ENCODE results near the gene ZDHHC3.
"Not testable (repeated sequence)": the region's sequence is repeated elsewhere in the genome, so short reads cannot be mapped to it uniquely, and the experiment has no call there.

The ZDHHC3 gene

GRCh38 chr3:44965165-44965564 is 10.8 kb downstream of the ZDHHC3 start:
- Mint-ChIP-seq H3K4me3 (no peak overlapping the region), H3K27me3 (no peaks in the 10 kb centered on the region), H3K9me3 (no peaks in the 10 kb centered on the region), H3K4me1 (peaks cover 40% of the 10 kb centered on the region), H3K27ac (no peak overlapping the region), H3K36me3 (peaks cover 5% of the 10 kb centered on the region)
- no peak for ATAC-seq (ENCODE audit: low read depth)
- no peak for DNase-seq (ENCODE audit: low spot score in 2 of 2)

- Mint-ChIP-seq H3K4me3 (no peak overlapping the region), H3K4me1 (peaks cover 34% of the 10 kb centered on the region), H3K27ac (no peak overlapping the region), H3K36me3 (peaks cover 5% of the 10 kb centered on the region), H3K9me3 (no peaks in the 10 kb centered on the region), H3K27me3 (no peaks in the 10 kb centered on the region)
- DNase-seq (ENCODE audit: low spot score in 2 of 2) (no peak), ATAC-seq (ENCODE audit: low read depth) (no peak)
Measured at GRCh38 chr3:44963571-44964325, 12.2 kb downstream of the ZDHHC3 start.

- Mint-ChIP-seq H3K27ac (peak overlapping the region; percentile 25), H3K27me3 (no peaks in the 10 kb centered on the region), H3K9me3 (no peaks in the 10 kb centered on the region), H3K4me1 (peaks cover 30% of the 10 kb centered on the region), H3K36me3 (peaks cover 5% of the 10 kb centered on the region), H3K4me3 (no peak overlapping the region)
- DNase-seq (ENCODE audit: low spot score in 2 of 2) (no peak), ATAC-seq (ENCODE audit: low read depth) (no peak)
Measured at GRCh38 chr3:44962621-44963393, 13.2 kb downstream of the ZDHHC3 start.

- no peak for ATAC-seq (ENCODE audit: low read depth)
- H3K4me1 Mint-ChIP-seq = peaks cover 34% of the 10 kb centered on the region
- no peaks in the 10 kb centered on the region for H3K27me3 Mint-ChIP-seq
Measured at GRCh38 chr3:44961888-44962287, 14.1 kb downstream of the ZDHHC3 start.

GRCh38 chr3:44960387-44961026 is 15.5 kb downstream of the ZDHHC3 start:
- Mint-ChIP-seq H3K9me3 (no peaks in the 10 kb centered on the region), H3K4me1 (peaks cover 43% of the 10 kb centered on the region), H3K4me3 (no peak overlapping the region), H3K36me3 (peaks cover 14% of the 10 kb centered on the region), H3K27ac (no peak overlapping the region), H3K27me3 (no peaks in the 10 kb centered on the region)
- DNase-seq (ENCODE audit: low spot score in 2 of 2) (no peak), ATAC-seq (ENCODE audit: low read depth) (no peak)

More at GRCh38 chr3:44961888-44962287, 14.1 kb downstream of the ZDHHC3 start:
- H3K4me3 Mint-ChIP-seq = no peak overlapping the region
- peaks cover 11% of the 10 kb centered on the region for H3K36me3 Mint-ChIP-seq
- no peaks in the 10 kb centered on the region for H3K9me3 Mint-ChIP-seq
- no peak overlapping the region for H3K27ac Mint-ChIP-seq
- no peak for DNase-seq (ENCODE audit: low spot score in 2 of 2)

GRCh38 chr3:44958386-44958785 is 17.6 kb downstream of the ZDHHC3 start:
- Mint-ChIP-seq H3K9me3 (no peaks in the 10 kb centered on the region), H3K4me1 (peaks cover 36% of the 10 kb centered on the region), H3K27ac (no peak overlapping the region), H3K27me3 (no peaks in the 10 kb centered on the region), H3K36me3 (peaks cover 12% of the 10 kb centered on the region), H3K4me3 (no peak overlapping the region)
- no peak for ATAC-seq (ENCODE audit: low read depth)
- no peak for DNase-seq (ENCODE audit: low spot score in 2 of 2)

GRCh38 chr3:44957986-44958385 is 18.0 kb downstream of the ZDHHC3 start:
- no peaks in the 10 kb centered on the region for H3K9me3 Mint-ChIP-seq
- no peak for ATAC-seq (ENCODE audit: low read depth)
- H3K27ac Mint-ChIP-seq = no peak overlapping the region
- DNase-seq (ENCODE audit: low spot score in 2 of 2) = no peak
- no peaks in the 10 kb centered on the region for H3K27me3 Mint-ChIP-seq
- no peak overlapping the region for H3K4me3 Mint-ChIP-seq
- H3K36me3 Mint-ChIP-seq = peaks cover 12% of the 10 kb centered on the region
- H3K4me1 Mint-ChIP-seq = peaks cover 34% of the 10 kb centered on the region

GRCh38 chr3:44955917-44956316 is 20.1 kb downstream of the ZDHHC3 start:
- Mint-ChIP-seq H3K27ac (no peak overlapping the region), H3K9me3 (no peaks in the 10 kb centered on the region), H3K27me3 (no peaks in the 10 kb centered on the region), H3K4me3 (no peak overlapping the region), H3K36me3 (peaks cover 23% of the 10 kb centered on the region), H3K4me1 (peaks cover 39% of the 10 kb centered on the region)
- DNase-seq (ENCODE audit: low spot score in 2 of 2) = no peak
- no peak for ATAC-seq (ENCODE audit: low read depth)

GRCh38 chr3:44954962-44955361 is 21.0 kb downstream of the ZDHHC3 start:
- ATAC-seq (ENCODE audit: low read depth) = peak; percentile 27
- Mint-ChIP-seq H3K4me1 (peaks cover 39% of the 10 kb centered on the region), H3K9me3 (no peaks in the 10 kb centered on the region), H3K36me3 (peaks cover 26% of the 10 kb centered on the region), H3K27me3 (no peaks in the 10 kb centered on the region), H3K27ac (no peak overlapping the region), H3K4me3 (no peak overlapping the region)
- no peak for DNase-seq (ENCODE audit: low spot score in 2 of 2)

GRCh38 chr3:44954304-44954703 is 21.7 kb downstream of the ZDHHC3 start:
- peaks cover 26% of the 10 kb centered on the region for H3K36me3 Mint-ChIP-seq
- no peaks in the 10 kb centered on the region for H3K9me3 Mint-ChIP-seq
- DNase-seq (ENCODE audit: low spot score in 2 of 2) = no peak
- no peak for ATAC-seq (ENCODE audit: low read depth)
- peaks cover 39% of the 10 kb centered on the region for H3K4me1 Mint-ChIP-seq
- H3K27me3 Mint-ChIP-seq = no peaks in the 10 kb centered on the region
- no peak overlapping the region for H3K4me3 Mint-ChIP-seq
- no peak overlapping the region for H3K27ac Mint-ChIP-seq

- Mint-ChIP-seq H3K4me1 (peaks cover 39% of the 10 kb centered on the region), H3K27me3 (no peaks in the 10 kb centered on the region), H3K27ac (no peak overlapping the region), H3K36me3 (peaks cover 29% of the 10 kb centered on the region), H3K4me3 (no peak overlapping the region), H3K9me3 (no peaks in the 10 kb centered on the region)
- DNase-seq (ENCODE audit: low spot score in 2 of 2) = no peak
- no peak for ATAC-seq (ENCODE audit: low read depth)
Measured at GRCh38 chr3:44952689-44953088, 23.3 kb downstream of the ZDHHC3 start.

GRCh38 chr3:44950275-44950734 is 25.7 kb downstream of the ZDHHC3 start:
- ATAC-seq (ENCODE audit: low read depth) = no peak
- H3K27ac Mint-ChIP-seq = no peak overlapping the region
- H3K4me1 Mint-ChIP-seq = peaks cover 21% of the 10 kb centered on the region

GRCh38 chr3:44949770-44950169 is 26.2 kb downstream of the ZDHHC3 start:
- H3K9me3 Mint-ChIP-seq; H3K4me3 Mint-ChIP-seq; H3K27me3 Mint-ChIP-seq; DNase-seq (ENCODE audit: low spot score in 2 of 2); H3K27ac Mint-ChIP-seq; ATAC-seq (ENCODE audit: low read depth): not testable (repeated sequence)
- peaks cover 29% of the 10 kb centered on the region for H3K36me3 Mint-ChIP-seq
- peaks cover 18% of the 10 kb centered on the region for H3K4me1 Mint-ChIP-seq

More at GRCh38 chr3:44950275-44950734, 25.7 kb downstream of the ZDHHC3 start:
- no peaks in the 10 kb centered on the region for H3K27me3 Mint-ChIP-seq
- no peak for DNase-seq (ENCODE audit: low spot score in 2 of 2)
- no peaks in the 10 kb centered on the region for H3K9me3 Mint-ChIP-seq
- peaks cover 27% of the 10 kb centered on the region for H3K36me3 Mint-ChIP-seq
- no peak overlapping the region for H3K4me3 Mint-ChIP-seq

GRCh38 chr3:44948239-44948638 is 27.7 kb downstream of the ZDHHC3 start:
- Mint-ChIP-seq H3K4me3 (no peak overlapping the region), H3K4me1 (peaks cover 18% of the 10 kb centered on the region), H3K36me3 (peaks cover 34% of the 10 kb centered on the region), H3K27me3 (no peaks in the 10 kb centered on the region), H3K27ac (no peak overlapping the region), H3K9me3 (no peaks in the 10 kb centered on the region)
- ATAC-seq (ENCODE audit: low read depth) (no peak), DNase-seq (ENCODE audit: low spot score in 2 of 2) (no peak)
